Astrocyte (in vitro differentiated cells and primary cell): ENCODE measurements around the gene HASPIN.

Source experiments
- CTCF ChIP-seq: IDR thresholded peaks from 2 replicates; pipeline ENCODE4 v1.5.1; 2011; ENCODE audit warnings: low read depth, mild to moderate bottlenecking, inconsistent platforms, low read length, moderate library complexity; ENCODE audit not compliant: insufficient read depth
- EZH2 ChIP-seq: IDR thresholded peaks from 2 replicates; pipeline ENCODE4 v1.6.1; 2012; ENCODE audit warnings: mild to moderate bottlenecking, low read length, inconsistent platforms; ENCODE audit not compliant: insufficient read depth

DNA sequence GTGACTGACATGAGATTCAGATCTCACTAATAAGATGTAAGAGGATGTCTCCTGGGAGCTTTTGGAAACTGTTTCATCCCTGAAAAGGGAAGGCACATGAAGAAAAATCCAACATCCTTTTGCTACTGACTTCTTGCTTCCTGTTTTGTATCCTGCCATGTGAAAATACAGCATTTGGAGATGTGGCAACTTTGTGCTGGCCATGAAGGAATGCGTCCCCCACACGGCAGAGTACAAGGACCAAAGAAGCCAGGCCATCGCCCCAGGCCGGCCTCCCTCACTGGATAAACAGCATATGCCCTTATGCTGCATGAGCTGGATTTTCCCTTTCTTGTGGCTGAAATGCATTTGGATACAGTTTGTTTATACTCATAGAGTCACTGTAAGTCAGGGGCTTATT lies 5.5 kb upstream of the HASPIN start:
- no peak for TF ChIP-seq EZH2
- TF ChIP-seq CTCF = no peak
